Heart left ventricle (tissue), 16 donors: ENCODE results near the gene ZNF775. TPM values are rescaled to one million over a fixed set of nuclear protein-coding genes. Genes with fewer than 3 reads are reported as not detected.
A peak's percentile ranks its signal among the peaks of the same experiment; 100 is the strongest.

Experiments used
- ATAC-seq, 4 donors: fragments of 200-7000 bp; cut with Tn5 transposase; one replicate each; pipeline ENCODE4 v1.9.1; 2020 to 2022; ENCODE audit warnings: moderate library complexity in 4 of 4, mild to moderate bottlenecking in 3 of 4, moderate number of reproducible peaks in 1 of 4
- DNase-seq, 5 donors: peaks; one replicate each; pipeline ENCODE4 v3.0.0-alpha.2; 2020
- H3K27ac ChIP-seq, 12 donors: fragments of 200-600 bp; sonication (generic) in 4 of 12; one replicate each; pipeline versions ENCODE4 v1.5.0 to v1.8.0; 2016 to 2022; ENCODE audit warnings: mild to moderate bottlenecking in 2 of 12
- H3K27me3 ChIP-seq, 9 donors: fragments of 200-600 bp; sonication (generic) in 2 of 9; one replicate each; pipeline versions ENCODE4 v1.5.1 to v1.8.0; 2016 to 2022; ENCODE audit warnings: mild to moderate bottlenecking in 3 of 9
- H3K36me3 ChIP-seq, 9 donors: fragments of 200-600 bp; sonication (generic) in 2 of 9; one replicate each; pipeline versions ENCODE4 v1.5.0 to v1.8.0; 2018 to 2022; ENCODE audit warnings: mild to moderate bottlenecking in 2 of 9
- H3K4me1 ChIP-seq, 12 donors: fragments of 200-600 bp; sonication (generic) in 4 of 12; one replicate each; pipeline versions ENCODE4 v1.5.0 to v1.8.0; 2016 to 2022; ENCODE audit warnings: mild to moderate bottlenecking in 3 of 12
- H3K4me3 ChIP-seq, 12 donors: fragments of 200-600 bp; sonication (generic) in 4 of 12; one replicate each; pipeline versions ENCODE4 v1.5.0 to v1.8.0; 2017 to 2022; ENCODE audit warnings: mild to moderate bottlenecking in 9 of 12, moderate library complexity in 4 of 12
- H3K9me3 ChIP-seq, 12 donors: fragments of 200-600 bp; sonication (generic) in 4 of 12; one replicate each; pipeline versions ENCODE4 v1.5.0 to v1.8.0; 2016 to 2022; ENCODE audit warnings: mild to moderate bottlenecking in 1 of 12
- POLR2A ChIP-seq, 2 donors: fragments of 450-650 bp; IDR thresholded peaks; one replicate each; pipeline ENCODE4 v1.6.1; 2017; ENCODE audit warnings: antibody characterized with exemption in 2 of 2, mild to moderate bottlenecking in 2 of 2, moderate library complexity in 2 of 2
- WGBS, 4 donors: extraction: QIAGEN DNeasy Blood & Tissue Kit in 2 of 4; methylation state at CpG; one replicate each; pipeline versions ENCODE4 v1.1.5 to v1.1.7; 2013 to 2018; 5-methylcytosine and 5-hydroxymethylcytosine counted together
- intact Hi-C, 10 donors: fragments of 100-400 bp; cut with DNase I; formaldehyde crosslinking; loops; one replicate each; pipeline versions ENCODE4 v1.11.1 to v1.14.2; 2022
- polyA plus RNA-seq, 2 donors: library from polyadenylated mRNA; stranded (reverse); fragments of 200-250 nt; gene quantifications; one replicate each; pipeline ENCODE4 v1.2.3, GENCODE V29; 2013
- total RNA-seq, 9 donors: library from RNA; depleted of rRNA in 2 of 9; stranded (reverse); fragments of >200 nt in 2 of 9; fragmentation: NEBNext Ultra II Directional in 3 of 9; extraction: Animal tissue kit (Norgen Biotek cat#: 25700) in 3 of 9; gene quantifications; one replicate each; pipeline versions ENCODE4 v1.1.0 to v1.2.4, GENCODE V29; 2016 to 2023
- TF ChIP-seq, protein P1 (sequence below), 12 donors: fragments of 200-600 bp; sonication (generic) in 4 of 12; IDR thresholded peaks; one replicate each; pipeline versions ENCODE4 v1.5.0 to v1.8.0; 2018 to 2022; ENCODE audit warnings: antibody characterized with exemption in 12 of 12, mild to moderate bottlenecking in 5 of 12
- donor health status: ischemic (EF 13 %, LVEDD 7.1; RV severe dilation, severe dysfunction).
- donor health status: healthy with polysubstance abuse.
- donor health status: DM: no; HTN: yes; CAD: no.
- donor health status: DM: no; HTN: no; CAD: no.
- donor health status: ischemic (EF 25% LVEDD 6.9; RV normal size, moderate dysfunction).
- donor health status: ischemic (EF 25% LVEDD 5.7; RV mildly dilated, moderate dysfunction).
- donor health status: healthy.
- donor health status: DM: yes; HTN: yes; CAD: no.
- donor health status: ischemic (EF 35%, LVEDD 5.7; RV mildly dilated, moderate dysfunction).
- donor health status: nonischemic (EF 11% LVEDD 7.7; RV severe dilation, severe dysfunction).
- donor health status: DM: yes; HTN: yes; CAD: no.
- donor health status: PGD.
- donor health status: ischemic (EF 29% LVEDD 5.4; RV normal size, mild dysfunction).
- donor health status: nonischemic (EF 23%, LVEDD 6.1; RV moderate dilation, normal function).

Gene ZNF775
- total and polyA plus RNA-seq, 11 donors, result 1.8 to 5.0 (median 3.3) TPM

DNA sequence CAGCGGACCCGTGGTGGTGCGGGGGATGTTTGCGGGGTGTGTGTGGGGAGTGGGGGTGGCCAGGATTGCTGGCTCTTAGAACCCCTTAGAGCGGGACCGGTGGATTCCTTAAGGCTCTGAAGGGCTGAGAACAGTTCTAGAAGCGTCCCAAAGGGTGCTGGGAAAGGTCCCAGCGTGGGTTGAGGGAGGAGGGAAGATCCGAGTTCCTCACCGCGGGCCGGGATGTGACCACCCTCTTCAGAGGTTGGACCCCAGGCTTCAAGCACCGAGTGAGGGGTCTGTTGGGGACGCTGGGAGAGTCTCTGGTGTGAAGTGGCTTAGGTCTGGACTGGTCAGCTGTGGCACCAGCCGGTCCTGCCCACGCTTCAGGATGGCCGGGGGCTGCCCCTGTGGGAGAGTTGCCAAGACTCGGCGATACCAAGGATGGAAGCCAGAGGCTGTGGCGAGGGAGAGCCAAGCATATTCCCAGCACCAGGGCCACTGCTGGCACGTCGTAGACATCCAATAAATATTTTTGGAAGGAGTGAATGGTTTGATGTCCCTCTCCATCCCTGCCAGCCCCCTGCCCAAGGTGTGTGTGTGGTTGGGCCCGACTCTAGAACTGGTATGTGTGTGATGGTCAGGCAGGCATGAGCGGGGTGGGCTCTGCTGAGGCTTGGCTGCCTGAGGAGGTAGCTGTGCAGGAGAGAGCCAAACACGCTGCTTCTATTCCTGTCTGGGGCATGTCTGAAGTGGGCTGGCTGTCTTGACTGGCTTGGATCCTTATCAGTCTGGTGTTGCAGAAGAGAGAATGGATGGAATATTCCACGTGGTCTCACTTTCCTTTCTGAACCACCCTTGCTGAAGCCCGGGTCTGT lies 19.2 kb downstream of the ZNF775 start:
- DNase-seq (peak in 1 of 5 donors; percentile 48), ATAC-seq (peak; percentile 56 to 88 (median 68))
- no peak for TF ChIP-seq POLR2A (IDR thresholded peaks at IDR 0.05)
- TF ChIP-seq, protein P1, sequence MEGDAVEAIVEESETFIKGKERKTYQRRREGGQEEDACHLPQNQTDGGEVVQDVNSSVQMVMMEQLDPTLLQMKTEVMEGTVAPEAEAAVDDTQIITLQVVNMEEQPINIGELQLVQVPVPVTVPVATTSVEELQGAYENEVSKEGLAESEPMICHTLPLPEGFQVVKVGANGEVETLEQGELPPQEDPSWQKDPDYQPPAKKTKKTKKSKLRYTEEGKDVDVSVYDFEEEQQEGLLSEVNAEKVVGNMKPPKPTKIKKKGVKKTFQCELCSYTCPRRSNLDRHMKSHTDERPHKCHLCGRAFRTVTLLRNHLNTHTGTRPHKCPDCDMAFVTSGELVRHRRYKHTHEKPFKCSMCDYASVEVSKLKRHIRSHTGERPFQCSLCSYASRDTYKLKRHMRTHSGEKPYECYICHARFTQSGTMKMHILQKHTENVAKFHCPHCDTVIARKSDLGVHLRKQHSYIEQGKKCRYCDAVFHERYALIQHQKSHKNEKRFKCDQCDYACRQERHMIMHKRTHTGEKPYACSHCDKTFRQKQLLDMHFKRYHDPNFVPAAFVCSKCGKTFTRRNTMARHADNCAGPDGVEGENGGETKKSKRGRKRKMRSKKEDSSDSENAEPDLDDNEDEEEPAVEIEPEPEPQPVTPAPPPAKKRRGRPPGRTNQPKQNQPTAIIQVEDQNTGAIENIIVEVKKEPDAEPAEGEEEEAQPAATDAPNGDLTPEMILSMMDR (IDR thresholded peaks at IDR 0.05), result no peak
- intact Hi-C loops, result no loop called here
- WGBS, 4 donors, result 60 to 83% (median 78%) methylated on average over 10 to 27 of the region's 27 CpGs
- Histone ChIP-seq H3K27ac (peak overlapping the region in 1 of 12 donors; percentile 11), H3K4me3 (no peak overlapping the region), H3K36me3 (peaks cover 0 to 24% (median 0%) of the 10 kb centered on the region in 9 donors), H3K4me1 (peaks cover 0 to 10% (median 2%) of the 10 kb centered on the region in 12 donors), H3K27me3 (no peaks in the 10 kb centered on the region), H3K9me3 (no peaks in the 10 kb centered on the region)

DNA sequence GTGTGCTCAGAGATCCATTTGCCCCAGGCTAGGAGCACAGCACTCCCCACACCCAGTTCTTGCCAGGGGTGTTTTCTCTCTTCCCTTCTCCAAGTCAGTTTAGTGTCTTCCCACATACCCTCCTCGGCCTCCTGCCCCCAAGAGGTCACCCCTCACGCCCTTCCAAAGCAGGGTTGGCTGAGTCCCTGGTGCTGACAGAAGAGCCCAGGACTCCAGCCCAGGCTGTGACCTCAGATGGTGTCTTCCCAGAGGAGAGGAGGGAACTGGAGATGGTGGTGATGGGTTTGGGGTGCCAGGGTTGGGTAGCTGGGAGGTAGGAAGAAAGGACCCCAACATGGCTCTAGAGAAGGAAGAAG lies 19.8 kb downstream of the ZNF775 start:
- Histone ChIP-seq H3K9me3 (no peaks in the 10 kb centered on the region), H3K36me3 (peaks cover 0 to 24% (median 0%) of the 10 kb centered on the region in 9 donors), H3K4me3 (no peak overlapping the region), H3K27me3 (no peaks in the 10 kb centered on the region), H3K27ac (peak overlapping the region in 1 of 12 donors; percentile 11), H3K4me1 (peaks cover 0 to 15% (median 7%) of the 10 kb centered on the region in 12 donors)
- whole genome bisulfite sequencing, 4 donors, result 36 to 54% (median 50%) methylated on average over 2 of the region's 2 CpGs
- DNase-seq (peak in 1 of 5 donors; percentile 23), ATAC-seq (peak in 3 of 4 donors; percentile 13 to 29 (median 16))
- TF ChIP-seq POLR2A (IDR thresholded peaks at IDR 0.05), result no peak
- TF ChIP-seq, protein P1 (IDR thresholded peaks at IDR 0.05), result no peak
- intact Hi-C loops, result no loop called here

DNA sequence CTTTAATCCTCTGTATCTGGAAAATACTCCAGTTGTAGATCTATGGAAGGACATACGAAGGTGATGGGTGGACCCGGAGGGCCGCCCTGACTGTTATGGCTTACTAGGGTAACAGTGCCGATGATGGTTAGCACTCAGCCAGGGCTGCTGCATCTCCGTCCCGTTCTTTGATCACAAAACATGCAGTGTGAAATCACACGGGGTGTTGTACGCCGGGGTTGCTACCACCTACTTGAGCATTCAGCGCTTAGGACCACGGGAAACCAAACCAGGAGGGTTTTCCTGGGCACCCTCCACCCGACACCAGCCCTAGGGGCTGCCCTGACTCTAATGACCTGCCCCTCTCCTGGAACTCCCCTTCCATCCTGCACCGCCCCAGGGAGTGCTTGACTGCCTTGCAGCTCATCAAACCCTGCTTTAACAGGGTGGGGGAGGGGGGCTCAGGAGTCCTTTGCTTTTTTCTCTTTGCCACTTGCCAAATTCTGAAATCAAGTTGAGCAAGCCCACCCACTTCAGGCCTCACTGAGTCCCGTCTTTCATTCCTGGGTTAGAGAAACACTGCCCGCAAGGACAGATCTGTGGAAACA lies 20.4 kb downstream of the ZNF775 start:
- no peaks in the 10 kb centered on the region for H3K27me3 ChIP-seq
- H3K27ac ChIP-seq, result no peak overlapping the region
- H3K9me3 ChIP-seq, result no peaks in the 10 kb centered on the region
- H3K4me1 ChIP-seq, result peaks cover 0 to 21% (median 12%) of the 10 kb centered on the region in 12 donors
- intact Hi-C loops, result loop anchor here in 2 of 10 donors (5.0 to 10.0 kb wide), 2 partner anchors 32 to 525 kb away; partner anchors contain the start of genes ATP6V0E2 (in 1 of the 2) and REPIN1 (in 1 of the 2)
- WGBS, 4 donors, result 81 to 87% (median 85%) methylated on average over 15 of the region's 15 CpGs
- H3K4me3 ChIP-seq, result no peak overlapping the region
- ATAC-seq (no peak), DNase-seq (peak in 1 of 5 donors; percentile 15)
- peaks cover 0 to 24% (median 0%) of the 10 kb centered on the region in 9 donors for H3K36me3 ChIP-seq
- TF ChIP-seq, protein P1 (IDR thresholded peaks at IDR 0.05), result no peak
- TF ChIP-seq POLR2A (IDR thresholded peaks at IDR 0.05), result no peak
